Right lobe of liver (tissue), 6 donors: ENCODE results near the gene SCD. TPM values are rescaled to one million over a fixed set of nuclear protein-coding genes. Genes with fewer than 3 reads are reported as not detected.

Experiments used
- ATAC-seq, 4 donors: fragments of 200-7000 bp; cut with Tn5 transposase; one replicate each; pipeline ENCODE4 v1.9.1; 2020; ENCODE audit warnings: mild to moderate bottlenecking in 4 of 4, moderate library complexity in 4 of 4
- DNase-seq, 3 donors: peaks; one replicate each; pipeline ENCODE4 v3.0.0-alpha.2; 2020
- H3K27ac ChIP-seq, 3 donors: fragments of 200-600 bp; one replicate each; pipeline ENCODE4 v1.8.0; 2022
- H3K27me3 ChIP-seq, 2 donors: fragments of 200-600 bp; one replicate each; pipeline ENCODE4 v1.8.0; 2022
- H3K36me3 ChIP-seq, 4 donors: fragments of 200-600 bp; sonication (generic) in 1 of 4; one replicate each; pipeline versions ENCODE4 v1.5.1 to v1.8.0; 2017 to 2022; ENCODE audit warnings: control low read depth in 1 of 4
- H3K4me1 ChIP-seq, 4 donors: fragments of 200-600 bp; sonication (generic) in 1 of 4; one replicate each; pipeline versions ENCODE4 v1.5.1 to v1.8.0; 2017 to 2022; ENCODE audit warnings: control low read depth in 1 of 4
- H3K4me3 ChIP-seq, 3 donors: fragments of 200-600 bp; one replicate each; pipeline ENCODE4 v1.8.0; 2022
- H3K9me3 ChIP-seq, 4 donors: fragments of 200-600 bp; sonication (generic) in 1 of 4; one replicate each; pipeline versions ENCODE4 v1.5.1 to v1.8.0; 2017 to 2022; ENCODE audit warnings: control low read depth in 1 of 4
- CTCF ChIP-seq, 4 donors: fragments of 200-600 bp in 3 of 4; fragments of 450-650 bp in 1 of 4; IDR thresholded peaks; one replicate each; pipeline versions ENCODE4 v1.5.1 to v1.8.0; 2016 to 2022; ENCODE audit warnings: antibody characterized with exemption in 4 of 4, mild to moderate bottlenecking in 2 of 4
- POLR2A ChIP-seq: fragments of 450-650 bp; IDR thresholded peaks from one replicate; pipeline ENCODE4 v1.6.1; 2017; ENCODE audit warnings: antibody characterized with exemption, mild to moderate bottlenecking
- WGBS: methylation state at CpG from one replicate; pipeline ENCODE4 v1.1.6; 2018; ENCODE audit warnings: low coverage, low lambda C conversion rate; ENCODE audit not compliant: insufficient coverage; ENCODE audit errors: missing lambda C conversion rate; 5-methylcytosine and 5-hydroxymethylcytosine counted together
- intact Hi-C, 2 donors: fragments of 100-400 bp; cut with DNase I; formaldehyde crosslinking; loops; one replicate each; pipeline versions ENCODE4 v1.11.2 to v1.14.1; 2022
- total RNA-seq, 6 experiments: library from RNA; depleted of rRNA in 2 of 6; stranded (reverse); fragments of >200 nt in 2 of 6; fragmentation: NEBNext Ultra II Directional in 3 of 6; extraction: Animal tissue kit (Norgen Biotek cat#: 25700) in 3 of 6; gene quantifications; one replicate each; pipeline versions ENCODE4 v1.1.0 to v1.2.4, GENCODE V29; 2016 to 2023
- donor health status: DM: no; HTN: yes; CAD: no.
- donor health status: DM: no; HTN: no; CAD: no.
- donor health status: DM: no; HTN: no; CAD: no.
- donor health status: DM: no; HTN: yes; CAD: no.
- donor health status: DM: no; HTN: yes; CAD: no.

The SCD gene
- total RNA-seq, 6 experiments from 2014 or later = 38.3 to 599 (median 220) TPM

- H3K27ac ChIP-seq = no peak overlapping the region
- DNase-seq (no peak), ATAC-seq (no peak)
- no peaks in the 10 kb centered on the region for H3K36me3 ChIP-seq
- 69% methylated on average over 5 of the region's 5 CpGs for WGBS
- no peak overlapping the region for H3K4me3 ChIP-seq
- H3K27me3 ChIP-seq = no peaks in the 10 kb centered on the region
- intact Hi-C loops = no loop called here
- peaks cover 0 to 15% (median 7%) of the 10 kb centered on the region in 4 donors for H3K4me1 ChIP-seq
- H3K9me3 ChIP-seq = no peaks in the 10 kb centered on the region
- TF ChIP-seq POLR2A (no peak), CTCF (IDR thresholded peaks at IDR 0.05) (no peak)
Observed at GRCh38 chr10:100377830-100378229, 30.8 kb downstream of the SCD start.

DNA sequence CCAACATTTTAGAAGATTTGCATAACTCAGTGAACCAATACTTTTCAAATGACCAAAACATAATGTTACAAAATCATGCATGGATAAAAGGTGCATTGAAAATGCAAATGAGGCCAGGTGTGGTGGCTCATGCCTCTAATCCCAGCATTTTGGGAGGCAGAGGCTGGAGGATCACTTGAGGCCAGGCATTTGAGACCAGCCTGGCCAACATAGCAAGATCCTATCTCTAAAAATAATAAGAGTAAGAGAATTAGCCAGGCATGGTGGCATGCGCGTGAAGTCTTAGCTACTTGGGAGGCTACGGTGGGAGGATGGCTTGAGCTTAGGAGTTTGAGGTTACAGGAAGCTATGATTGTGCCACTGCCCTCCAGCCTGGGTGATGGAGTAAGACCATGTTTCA is 33.4 kb downstream of the SCD start:
- intact Hi-C loops = no loop called here
- Histone ChIP-seq H3K4me3 (no peak overlapping the region), H3K9me3 (no peaks in the 10 kb centered on the region), H3K36me3 (no peaks in the 10 kb centered on the region), H3K27ac (no peak overlapping the region), H3K4me1 (peaks cover 0 to 11% (median 2%) of the 10 kb centered on the region in 4 donors), H3K27me3 (no peaks in the 10 kb centered on the region)
- WGBS = no CpG with 5 or more reads among the region's 3 CpGs
- ATAC-seq (no peak), DNase-seq (no peak)
- TF ChIP-seq CTCF (IDR thresholded peaks at IDR 0.05) (no peak), POLR2A (no peak)

- no peaks in the 10 kb centered on the region for H3K36me3 ChIP-seq
- H3K27me3 ChIP-seq = no peaks in the 10 kb centered on the region
- H3K27ac ChIP-seq = no peak overlapping the region
- DNase-seq (peak in 2 of 3 donors; percentile 24 to 52), ATAC-seq (peak; percentile 41 to 73 (median 51))
- peaks cover 0 to 6% (median 0%) of the 10 kb centered on the region in 4 donors for H3K4me1 ChIP-seq
- WGBS = 90% methylated on average over 2 of the region's 13 CpGs
- H3K9me3 ChIP-seq = no peaks in the 10 kb centered on the region
- intact Hi-C loops = no loop called here
- no peak overlapping the region for H3K4me3 ChIP-seq
- TF ChIP-seq POLR2A = no peak
Observed at GRCh38 chr10:100382553-100382952, 35.5 kb downstream of the SCD start.

GRCh38 chr10:100383251-100383650 is 36.2 kb downstream of the SCD start:
- intact Hi-C loops = no loop called here
- WGBS = 69% methylated on average over 2 of the region's 2 CpGs

More at GRCh38 chr10:100383251-100383650, 36.2 kb downstream of the SCD start:
- DNase-seq (no peak), ATAC-seq (peak in 1 of 4 donors; percentile 42)
- Histone ChIP-seq H3K4me3 (no peak overlapping the region), H3K27me3 (no peaks in the 10 kb centered on the region), H3K36me3 (no peaks in the 10 kb centered on the region), H3K9me3 (no peaks in the 10 kb centered on the region), H3K27ac (no peak overlapping the region), H3K4me1 (peaks cover 0 to 6% (median 0%) of the 10 kb centered on the region in 4 donors)
- TF ChIP-seq POLR2A = no peak
- no peak for TF ChIP-seq CTCF (IDR thresholded peaks at IDR 0.05)
